H9 (cell line): ENCODE data around the gene CELF4. TPM values are rescaled to one million over a fixed set of nuclear protein-coding genes. Genes with fewer than 3 reads are reported as not detected.
A peak's percentile ranks its signal among the peaks of the same experiment; 100 is the strongest.

ENCODE experiments used
- DNase-seq: peaks from one replicate; pipeline ENCODE4 v3.0.0-alpha.2; 2017
- H2AFZ ChIP-seq: one replicate; pipeline ENCODE4 v1.6.1; 2013; ENCODE audit warnings: mild to moderate bottlenecking, low read length, control low read depth, moderate library complexity
- H2AK5ac ChIP-seq: 2 replicates; pipeline ENCODE4 v1.6.1; 2013; ENCODE audit warnings: low read length, control low read depth, mixed read lengths; ENCODE audit not compliant: insufficient read length
- H2BK120ac ChIP-seq: one replicate; pipeline ENCODE4 v1.6.1; 2013; ENCODE audit warnings: low read depth, mild to moderate bottlenecking, low read length, control low read depth, inconsistent platforms; ENCODE audit not compliant: poor library complexity, severe bottlenecking
- H2BK12ac ChIP-seq: 2 replicates; pipeline ENCODE4 v1.6.1; 2013; ENCODE audit warnings: low read length, control low read depth, mixed read lengths, low read depth; ENCODE audit not compliant: insufficient read length
- H2BK15ac ChIP-seq: 2 replicates; pipeline ENCODE4 v1.6.1; 2013; ENCODE audit warnings: low read depth, low read length, control low read depth
- H2BK20ac ChIP-seq: one replicate; pipeline ENCODE4 v1.6.1; 2013; ENCODE audit warnings: low read depth, mild to moderate bottlenecking, low read length, control low read depth, inconsistent platforms; ENCODE audit not compliant: poor library complexity, severe bottlenecking
- H2BK5ac ChIP-seq: 2 replicates; pipeline ENCODE4 v1.6.1; 2013; ENCODE audit warnings: low read length, control low read depth, mixed read lengths; ENCODE audit not compliant: insufficient read length
- H3K14ac ChIP-seq: 2 replicates; pipeline ENCODE4 v1.6.1; 2013; ENCODE audit warnings: low read length, control low read depth; ENCODE audit not compliant: insufficient read depth
- H3K18ac ChIP-seq: 2 replicates; pipeline ENCODE4 v1.6.1; 2013; ENCODE audit warnings: low read depth, mild to moderate bottlenecking, mixed read lengths, low read length, control low read depth; ENCODE audit not compliant: insufficient read length
- H3K23ac ChIP-seq: 2 replicates; pipeline ENCODE4 v1.6.1; 2013; ENCODE audit warnings: low read length, control low read depth, mixed read lengths, low read depth; ENCODE audit not compliant: insufficient read length
- H3K23me2 ChIP-seq: 2 replicates; pipeline ENCODE4 v1.6.1; 2013; ENCODE audit warnings: low read depth, mild to moderate bottlenecking, mixed read lengths, low read length, control low read depth; ENCODE audit not compliant: insufficient read length, poor library complexity, severe bottlenecking
- H3K27ac ChIP-seq: 2 replicates; pipeline ENCODE4 v1.5.1; 2013; ENCODE audit warnings: low read length, control low read depth, mixed read lengths, low read depth; ENCODE audit not compliant: insufficient read length
- H3K27me3 ChIP-seq: 2 replicates; pipeline ENCODE4 v1.6.1; 2013; ENCODE audit warnings: low read length, control low read depth, inconsistent platforms; ENCODE audit not compliant: insufficient read depth
- H3K4ac ChIP-seq: 2 replicates; pipeline ENCODE4 v1.6.1; 2013; ENCODE audit warnings: low read depth, mild to moderate bottlenecking, control low read depth, inconsistent platforms, low read length, moderate library complexity
- H3K4me1 ChIP-seq: 2 replicates; pipeline ENCODE4 v1.6.1; 2013; ENCODE audit warnings: low read length, control low read depth, inconsistent platforms; ENCODE audit not compliant: insufficient read depth
- H3K4me2 ChIP-seq: 2 replicates; pipeline ENCODE4 v1.6.1; 2013; ENCODE audit warnings: low read length, control low read depth, mixed read lengths; ENCODE audit not compliant: insufficient read length, insufficient read depth
- H3K56ac ChIP-seq: 2 replicates; pipeline ENCODE4 v1.6.1; 2013; ENCODE audit warnings: low read depth, mild to moderate bottlenecking, mixed read lengths, low read length, control low read depth; ENCODE audit not compliant: insufficient read length
- H3K79me1 ChIP-seq: 2 replicates; pipeline ENCODE4 v1.6.1; 2013; ENCODE audit warnings: low read depth, mild to moderate bottlenecking, moderate library complexity, low read length, control low read depth, inconsistent platforms; ENCODE audit not compliant: insufficient read depth, poor library complexity, severe bottlenecking
- H3K79me2 ChIP-seq: 2 replicates; pipeline ENCODE4 v1.6.1; 2013; ENCODE audit warnings: low read length, control low read depth, inconsistent platforms; ENCODE audit not compliant: insufficient read depth
- H3K9ac ChIP-seq: 2 replicates; pipeline ENCODE4 v1.6.1; 2013; ENCODE audit warnings: low read length, control low read depth, mixed read lengths; ENCODE audit not compliant: insufficient read length; ENCODE audit errors: extremely low read depth
- H3K9me3 ChIP-seq: one replicate; pipeline ENCODE4 v1.6.1; 2013; ENCODE audit warnings: low read depth, low read length, inconsistent platforms; ENCODE audit not compliant: control insufficient read depth
- H3T11ph ChIP-seq: one replicate; pipeline ENCODE4 v1.6.1; 2013; ENCODE audit warnings: mild to moderate bottlenecking, low read length, control low read depth, inconsistent platforms
- H4K20me1 ChIP-seq: one replicate; pipeline ENCODE4 v1.6.1; 2013; ENCODE audit not compliant: control insufficient read depth, insufficient read length, insufficient read depth
- H4K5ac ChIP-seq: 2 replicates; pipeline ENCODE4 v1.6.1; 2013; ENCODE audit warnings: low read depth, mild to moderate bottlenecking, mixed read lengths, low read length, control low read depth; ENCODE audit not compliant: insufficient read length
- H4K8ac ChIP-seq: replicated peaks from 2 replicates; pipeline ENCODE4 v1.6.1; 2013; ENCODE audit warnings: low read length, control low read depth, mixed read lengths, low read depth; ENCODE audit not compliant: insufficient read length
- H4K91ac ChIP-seq: 2 replicates; pipeline ENCODE4 v1.6.1; 2013; ENCODE audit warnings: low read depth, mild to moderate bottlenecking, moderate library complexity, mixed read lengths, low read length, control low read depth; ENCODE audit not compliant: insufficient read length
- H3K27ac Mint-ChIP-seq, 3 experiments: 2 replicates in 2 of 3; 3 replicates in 1 of 3; pipeline ENCODE4 v1.8.0; 2020 to 2021; ENCODE audit warnings: mixed read lengths in 3 of 3, mild to moderate bottlenecking in 1 of 3, moderate library complexity in 1 of 3
- H3K27me3 Mint-ChIP-seq: 2 replicates; pipeline ENCODE4 v1.8.0; 2021; ENCODE audit warnings: low read depth, mild to moderate bottlenecking, moderate library complexity, mixed read lengths
- H3K36me3 Mint-ChIP-seq, 3 experiments: 2 replicates in 2 of 3; 3 replicates in 1 of 3; pipeline ENCODE4 v1.8.0; 2020 to 2021; ENCODE audit warnings: low read depth in 3 of 3, mixed read lengths in 3 of 3; ENCODE audit not compliant: insufficient read depth in 1 of 3
- H3K4me1 Mint-ChIP-seq, 2 experiments: 2 replicates each; pipeline ENCODE4 v1.8.0; 2020; ENCODE audit warnings: mixed read lengths in 2 of 2
- H3K4me3 Mint-ChIP-seq, 2 experiments: 2 replicates in 1 of 2; 3 replicates in 1 of 2; pipeline ENCODE4 v1.8.0; 2020 to 2021; ENCODE audit warnings: mild to moderate bottlenecking in 2 of 2, mixed read lengths in 2 of 2, moderate library complexity in 1 of 2
- H3K9me3 Mint-ChIP-seq, 2 experiments: 2 replicates in 1 of 2; 3 replicates in 1 of 2; pipeline ENCODE4 v1.8.0; 2020; ENCODE audit warnings: mild to moderate bottlenecking in 2 of 2, mixed read lengths in 2 of 2, moderate library complexity in 1 of 2
- WGBS: extraction: QIAGEN DNeasy Blood & Tissue Kit; methylation state at CpG from one replicate; pipeline ENCODE4 v1.1.7; 2013; ENCODE audit warnings: missing lambda C conversion rate, low lambda C conversion rate, mixed read lengths; ENCODE audit not compliant: insufficient read length; ENCODE audit errors: extremely low coverage; 5-methylcytosine and 5-hydroxymethylcytosine counted together
- total RNA-seq: library from RNA; stranded (reverse); gene quantifications from 2 replicates; pipeline ENCODE4 v1.2.1, GENCODE V29; 2021
- TF ChIP-seq, protein P1 (sequence below): fragments of 200-600 bp; sonication (generic); conservative IDR thresholded peaks from 3 replicates; pipeline ENCODE4 v1.8.0; 2021; ENCODE audit warnings: antibody characterized with exemption, mild to moderate bottlenecking

Gene CELF4
- total RNA-seq, 1 experiment from 2014 or later = 1.1 TPM

DNA sequence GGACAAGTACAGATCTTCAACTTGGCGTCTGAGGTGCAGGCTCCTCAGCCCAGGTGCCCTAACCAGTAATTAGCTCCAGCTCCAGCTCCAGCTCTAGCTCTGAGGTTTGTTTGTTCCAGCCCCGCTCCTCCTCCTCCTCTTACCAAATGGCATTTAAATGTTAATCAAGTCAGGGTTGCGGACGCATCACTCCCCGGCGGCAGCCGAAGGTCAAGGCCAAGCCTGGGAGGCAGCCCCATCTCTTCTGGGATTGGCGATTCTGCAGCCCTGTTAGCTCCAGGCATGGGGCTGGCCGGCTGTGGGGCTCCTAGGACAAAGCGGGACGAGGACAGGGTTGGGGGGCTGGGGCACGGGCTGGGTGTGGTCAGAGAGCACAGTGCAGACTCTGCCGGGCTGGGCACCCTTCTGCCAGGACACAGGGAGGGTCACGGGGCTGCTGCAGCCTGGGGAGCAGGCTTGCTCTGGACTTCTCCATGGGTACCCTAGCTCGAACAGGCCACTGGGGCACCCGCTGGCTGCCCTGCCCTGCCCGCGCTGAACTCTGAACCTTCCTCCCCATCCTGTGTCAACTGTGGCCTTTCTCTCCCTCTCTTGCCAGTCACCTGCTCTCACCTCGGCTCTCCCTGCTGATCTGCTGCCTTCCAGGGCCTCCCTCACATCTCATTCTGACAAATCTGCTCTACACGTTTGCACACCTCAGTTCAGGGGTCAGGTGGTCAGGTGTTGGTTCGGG is 203.3 kb downstream of the CELF4 start:
- Histone ChIP-seq H3K18ac (no peak overlapping the region), H3K27me3 (peaks cover 49% of the 10 kb centered on the region), H4K8ac (no peak overlapping the region), H3K79me1 (no peaks in the 10 kb centered on the region), H3K14ac (peak overlapping the region; percentile 46; the same call in 1 of the 2 replicates), H4K5ac (no peak overlapping the region), H2AFZ (no peak overlapping the region), H3K9ac (no peak overlapping the region), H3K23me2 (peaks cover 7% of the 10 kb centered on the region), H2BK15ac (no peak overlapping the region), H3T11ph (no peak overlapping the region), H4K91ac (no peak overlapping the region), H2BK120ac (no peak overlapping the region), H2BK12ac (no peak overlapping the region), H3K79me2 (no peaks in the 10 kb centered on the region), H3K23ac (no peak overlapping the region), H3K4ac (no peak overlapping the region), H3K4me1 (peaks cover 8% of the 10 kb centered on the region; the same call in 1 of the 2 replicates), H2BK5ac (no peak overlapping the region), H3K9me3 (no peaks in the 10 kb centered on the region), H4K20me1 (peaks cover 3% of the 10 kb centered on the region), H3K27ac (no peak overlapping the region), H3K56ac (no peak overlapping the region), H3K4me2 (peak overlapping the region; percentile 29), H2AK5ac (no peak overlapping the region), H2BK20ac (no peak overlapping the region)
- TF ChIP-seq, protein P1, sequence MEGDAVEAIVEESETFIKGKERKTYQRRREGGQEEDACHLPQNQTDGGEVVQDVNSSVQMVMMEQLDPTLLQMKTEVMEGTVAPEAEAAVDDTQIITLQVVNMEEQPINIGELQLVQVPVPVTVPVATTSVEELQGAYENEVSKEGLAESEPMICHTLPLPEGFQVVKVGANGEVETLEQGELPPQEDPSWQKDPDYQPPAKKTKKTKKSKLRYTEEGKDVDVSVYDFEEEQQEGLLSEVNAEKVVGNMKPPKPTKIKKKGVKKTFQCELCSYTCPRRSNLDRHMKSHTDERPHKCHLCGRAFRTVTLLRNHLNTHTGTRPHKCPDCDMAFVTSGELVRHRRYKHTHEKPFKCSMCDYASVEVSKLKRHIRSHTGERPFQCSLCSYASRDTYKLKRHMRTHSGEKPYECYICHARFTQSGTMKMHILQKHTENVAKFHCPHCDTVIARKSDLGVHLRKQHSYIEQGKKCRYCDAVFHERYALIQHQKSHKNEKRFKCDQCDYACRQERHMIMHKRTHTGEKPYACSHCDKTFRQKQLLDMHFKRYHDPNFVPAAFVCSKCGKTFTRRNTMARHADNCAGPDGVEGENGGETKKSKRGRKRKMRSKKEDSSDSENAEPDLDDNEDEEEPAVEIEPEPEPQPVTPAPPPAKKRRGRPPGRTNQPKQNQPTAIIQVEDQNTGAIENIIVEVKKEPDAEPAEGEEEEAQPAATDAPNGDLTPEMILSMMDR = no peak
- DNase-seq = peak; percentile 88
- H3K36me3 Mint-ChIP-seq = no peaks in the 10 kb centered on the region
- peak overlapping the region; percentile 33 to 69 for H3K4me3 Mint-ChIP-seq
- H3K4me1 Mint-ChIP-seq = peaks cover 29 to 35% of the 10 kb centered on the region in 2 experiments
- H3K27me3 Mint-ChIP-seq = peaks cover 100% of the 10 kb centered on the region
- no CpG with 5 or more reads among the region's 21 CpGs for WGBS
- H3K9me3 Mint-ChIP-seq = no peaks in the 10 kb centered on the region; a peak in 1 of 5 replicates
- no peak overlapping the region for H3K27ac Mint-ChIP-seq
